ENCODE measurements around the gene PPP4R3B. TPM values are rescaled to one million over a fixed set of nuclear protein-coding genes. Genes with fewer than 3 reads are reported as not detected.

PPP4R3B gene
- total RNA-seq: 10 to 100 TPM; 57.6 to 59.3 TPM
- 10 to 100 TPM; 28.9 to 42.6 TPM for polyA plus RNA-seq
- long read RNA-seq, donor 1, partial matches to known transcripts: 51 of 67 reads
- long read RNA-seq, donor 1, other reads (novel, unspliced or antisense): 16 of 67 reads
- long read RNA-seq, donor 2, full-length matches to known transcripts: 8 of 26 reads
- long read RNA-seq, donor 2, partial matches to known transcripts: 7 of 26 reads
- long read RNA-seq, donor 2, other reads (novel, unspliced or antisense): 11 of 26 reads

GRCh38 chr2:55617175-55618024, at the start of gene PPP4R3B:
PPP4R3B (minus strand) TSS chr2:55617622; CDS start chr2:55617285, 337 bp downstream.
- no peaks in the 10 kb centered on the region for H3K27me3 ChIP-seq (ENCODE audit: control insufficient read depth in 1 of 2, insufficient read depth in 2 of 2, low read length in 1 of 2)
- H3K27ac ChIP-seq (ENCODE audit: low read depth in 1 of 2, low read length in 2 of 2): peak within 1 kb of the TSS; percentile 93 to 95
- peak; percentile 100 for ATAC-seq (ENCODE audit: low FRiP score)
- H3K4me3 ChIP-seq (ENCODE audit: low read length in 2 of 2): peak within 1 kb of the TSS; percentile 97 to 100
- H3K36me3 ChIP-seq (ENCODE audit: control insufficient read depth in 1 of 2, insufficient read depth in 2 of 2, low read length in 1 of 2): no peaks in the 10 kb centered on the region
- DNase-seq: peak; percentile 100
- WGBS, 2 donors: 0% methylated on average over 78 to 82 of the region's 82 CpGs
- peaks cover 0 to 4% of the 10 kb centered on the region in 2 donors for H3K4me1 ChIP-seq (ENCODE audit: control insufficient read depth in 1 of 2, insufficient read depth in 2 of 2, low read length in 2 of 2)
- H3K9me3 ChIP-seq (ENCODE audit: control insufficient read depth, low read length): no peaks in the 10 kb centered on the region
- intact Hi-C loops (cut with DNase I): loop anchor here in 1 of 2 donors (1.0 to 5.0 kb wide), 2 partner anchors 35 to 98 kb away; partner anchors contain the start of gene CFAP36

- DNase-seq (no peak), ATAC-seq (ENCODE audit: low FRiP score) (no peak)
- H3K4me3 ChIP-seq (ENCODE audit: low read length in 2 of 2): no peak overlapping the region
- peaks cover 0 to 9% of the 10 kb centered on the region in 2 donors for H3K36me3 ChIP-seq (ENCODE audit: control insufficient read depth in 1 of 2, insufficient read depth in 2 of 2, low read length in 1 of 2)
- 97 to 100% methylated on average over 2 of the region's 2 CpGs for WGBS, 2 donors
- no peaks in the 10 kb centered on the region for H3K9me3 ChIP-seq (ENCODE audit: control insufficient read depth, low read length)
- intact Hi-C loops (cut with DNase I): no loop called here
- H3K27ac ChIP-seq (ENCODE audit: low read depth in 1 of 2, low read length in 2 of 2): no peak overlapping the region
- no peaks in the 10 kb centered on the region for H3K4me1 ChIP-seq (ENCODE audit: control insufficient read depth in 1 of 2, insufficient read depth in 2 of 2, low read length in 2 of 2)
- H3K27me3 ChIP-seq (ENCODE audit: control insufficient read depth in 1 of 2, insufficient read depth in 2 of 2, low read length in 1 of 2): no peaks in the 10 kb centered on the region
Measured at GRCh38 chr2:55653255-55653654, 35.8 kb upstream of the PPP4R3B start.

GRCh38 chr2:55649211-55649610, 31.8 kb upstream of the PPP4R3B start:
- ATAC-seq (ENCODE audit: low FRiP score): no peak
- Histone ChIP-seq H3K36me3 (ENCODE audit: control insufficient read depth in 1 of 2, insufficient read depth in 2 of 2, low read length in 1 of 2) (peaks cover 0 to 1% of the 10 kb centered on the region in 2 donors), H3K27me3 (ENCODE audit: control insufficient read depth in 1 of 2, insufficient read depth in 2 of 2, low read length in 1 of 2) (no peaks in the 10 kb centered on the region), H3K9me3 (ENCODE audit: control insufficient read depth, low read length) (no peaks in the 10 kb centered on the region), H3K27ac (ENCODE audit: low read depth in 1 of 2, low read length in 2 of 2) (no peak overlapping the region), H3K4me1 (ENCODE audit: control insufficient read depth in 1 of 2, insufficient read depth in 2 of 2, low read length in 2 of 2) (no peaks in the 10 kb centered on the region), H3K4me3 (ENCODE audit: low read length in 2 of 2) (no peak overlapping the region)
- intact Hi-C loops (cut with DNase I): no loop called here
- 95 to 97% methylated on average over 1 of the region's 1 CpG for WGBS, 2 donors
- DNase-seq: no peak

GRCh38 chr2:55636831-55637230, 19.4 kb upstream of the PPP4R3B start:
- Histone ChIP-seq H3K27ac (ENCODE audit: low read depth in 1 of 2, low read length in 2 of 2) (no peak overlapping the region), H3K4me1 (ENCODE audit: control insufficient read depth in 1 of 2, insufficient read depth in 2 of 2, low read length in 2 of 2) (no peaks in the 10 kb centered on the region), H3K36me3 (ENCODE audit: control insufficient read depth in 1 of 2, insufficient read depth in 2 of 2, low read length in 1 of 2) (peaks cover 1 to 2% of the 10 kb centered on the region in 2 donors), H3K4me3 (ENCODE audit: low read length in 2 of 2) (no peak overlapping the region), H3K27me3 (ENCODE audit: control insufficient read depth in 1 of 2, insufficient read depth in 2 of 2, low read length in 1 of 2) (no peaks in the 10 kb centered on the region), H3K9me3 (ENCODE audit: control insufficient read depth, low read length) (no peaks in the 10 kb centered on the region)
- DNase-seq (no peak), ATAC-seq (ENCODE audit: low FRiP score) (no peak)
- intact Hi-C loops (cut with DNase I): no loop called here
- WGBS, 2 donors: 94 to 96% methylated on average over 3 of the region's 3 CpGs

- Histone ChIP-seq H3K9me3 (ENCODE audit: control insufficient read depth, low read length) (no peaks in the 10 kb centered on the region), H3K4me1 (ENCODE audit: control insufficient read depth in 1 of 2, insufficient read depth in 2 of 2, low read length in 2 of 2) (no peaks in the 10 kb centered on the region), H3K36me3 (ENCODE audit: control insufficient read depth in 1 of 2, insufficient read depth in 2 of 2, low read length in 1 of 2) (peaks cover 0 to 2% of the 10 kb centered on the region in 2 donors), H3K27ac (ENCODE audit: low read depth in 1 of 2, low read length in 2 of 2) (no peak overlapping the region), H3K27me3 (ENCODE audit: control insufficient read depth in 1 of 2, insufficient read depth in 2 of 2, low read length in 1 of 2) (no peaks in the 10 kb centered on the region), H3K4me3 (ENCODE audit: low read length in 2 of 2) (no peak overlapping the region)
- DNase-seq: no peak
- intact Hi-C loops (cut with DNase I): no loop called here
- 84 to 98% methylated on average over 2 of the region's 2 CpGs for WGBS, 2 donors
- ATAC-seq (ENCODE audit: low FRiP score): no peak
Measured at GRCh38 chr2:55628931-55629330, 11.5 kb upstream of the PPP4R3B start.

- 89 to 93% methylated on average over 1 of the region's 1 CpG for WGBS, 2 donors
- peaks cover 2% of the 10 kb centered on the region in 2 donors for H3K4me1 ChIP-seq (ENCODE audit: control insufficient read depth in 1 of 2, insufficient read depth in 2 of 2, low read length in 2 of 2)
- H3K4me3 ChIP-seq (ENCODE audit: low read length in 2 of 2): no peak overlapping the region
- no peak for ATAC-seq (ENCODE audit: low FRiP score)
- no peak for DNase-seq
- H3K9me3 ChIP-seq (ENCODE audit: control insufficient read depth, low read length): no peaks in the 10 kb centered on the region
- peaks cover 0 to 2% of the 10 kb centered on the region in 2 donors for H3K36me3 ChIP-seq (ENCODE audit: control insufficient read depth in 1 of 2, insufficient read depth in 2 of 2, low read length in 1 of 2)
- H3K27ac ChIP-seq (ENCODE audit: low read depth in 1 of 2, low read length in 2 of 2): no peak overlapping the region
- intact Hi-C loops (cut with DNase I): no loop called here
- no peaks in the 10 kb centered on the region for H3K27me3 ChIP-seq (ENCODE audit: control insufficient read depth in 1 of 2, insufficient read depth in 2 of 2, low read length in 1 of 2)
Measured at GRCh38 chr2:55627915-55628314, 10.5 kb upstream of the PPP4R3B start.

GRCh38 chr2:55621802-55622201, 4.4 kb upstream of the PPP4R3B start:
- Histone ChIP-seq H3K36me3 (ENCODE audit: control insufficient read depth in 1 of 2, insufficient read depth in 2 of 2, low read length in 1 of 2) (peaks cover 0 to 2% of the 10 kb centered on the region in 2 donors), H3K4me3 (ENCODE audit: low read length in 2 of 2) (no peak overlapping the region), H3K27me3 (ENCODE audit: control insufficient read depth in 1 of 2, insufficient read depth in 2 of 2, low read length in 1 of 2) (no peaks in the 10 kb centered on the region), H3K9me3 (ENCODE audit: control insufficient read depth, low read length) (no peaks in the 10 kb centered on the region), H3K27ac (ENCODE audit: low read depth in 1 of 2, low read length in 2 of 2) (no peak overlapping the region), H3K4me1 (ENCODE audit: control insufficient read depth in 1 of 2, insufficient read depth in 2 of 2, low read length in 2 of 2) (peaks cover 2 to 6% of the 10 kb centered on the region in 2 donors)
- 88 to 89% methylated on average over 7 of the region's 7 CpGs for WGBS, 2 donors
- DNase-seq (no peak), ATAC-seq (ENCODE audit: low FRiP score) (no peak)
- intact Hi-C loops (cut with DNase I): no loop called here

- intact Hi-C loops (cut with DNase I): no loop called here
- Histone ChIP-seq H3K4me1 (ENCODE audit: control insufficient read depth in 1 of 2, insufficient read depth in 2 of 2, low read length in 2 of 2) (peaks cover 2 to 6% of the 10 kb centered on the region in 2 donors), H3K27me3 (ENCODE audit: control insufficient read depth in 1 of 2, insufficient read depth in 2 of 2, low read length in 1 of 2) (no peaks in the 10 kb centered on the region), H3K27ac (ENCODE audit: low read depth in 1 of 2, low read length in 2 of 2) (no peak overlapping the region), H3K9me3 (ENCODE audit: control insufficient read depth, low read length) (no peaks in the 10 kb centered on the region), H3K36me3 (ENCODE audit: control insufficient read depth in 1 of 2, insufficient read depth in 2 of 2, low read length in 1 of 2) (no peaks in the 10 kb centered on the region), H3K4me3 (ENCODE audit: low read length in 2 of 2) (no peak overlapping the region)
- DNase-seq (no peak), ATAC-seq (ENCODE audit: low FRiP score) (no peak)
- 76 to 85% methylated on average over 3 of the region's 3 CpGs for WGBS, 2 donors
Measured at GRCh38 chr2:55620123-55620779, 2.8 kb upstream of the PPP4R3B start.
